H7 (cell line): ENCODE measurements around the gene COX6B1. TPM values are rescaled to one million over a fixed set of nuclear protein-coding genes. Genes with fewer than 3 reads are reported as not detected.
A peak's percentile ranks its signal among the peaks of the same experiment; 100 is the strongest.
"Not testable (repeated sequence)": the region's sequence is repeated elsewhere in the genome, so short reads cannot be mapped to it uniquely, and the experiment has no call there.

Experiments used
- DNase-seq: peaks from one replicate; pipeline ENCODE4 v3.0.0; 2012
- H3K27me3 ChIP-seq: 2 replicates; pipeline ENCODE4 v1.6.0; 2011; ENCODE audit warnings: mild to moderate bottlenecking, low read length; ENCODE audit not compliant: control insufficient read depth, insufficient read depth
- H3K36me3 ChIP-seq: replicated peaks from 2 replicates; pipeline ENCODE4 v1.5.1; 2011; ENCODE audit warnings: low read length; ENCODE audit not compliant: control insufficient read depth, insufficient read depth
- H3K4me3 ChIP-seq: 2 replicates; pipeline ENCODE4 v1.5.1; 2011; ENCODE audit warnings: low read depth, mild to moderate bottlenecking, control low read depth, low read length, moderate library complexity; ENCODE audit not compliant: insufficient read depth
- total RNA-seq: library from RNA; depleted of rRNA; stranded (reverse); fragments of >200 nt; shearing (Covaris generic); gene quantifications from 2 replicates; pipeline ENCODE4 v1.2.3, GENCODE V29; 2014

Gene COX6B1
- total RNA-seq, 1 experiment from 2014 or later, result 605 TPM

GRCh38 chr19:35643255-35644205, 4.6 kb upstream of the COX6B1 start:
- peak overlapping the region; percentile 60 for H3K4me3 ChIP-seq
- DNase-seq, result peak; percentile 98
- H3K36me3 ChIP-seq, result no peaks in the 10 kb centered on the region
- peaks cover 10% of the 10 kb centered on the region for H3K27me3 ChIP-seq

- H3K27me3 ChIP-seq, result peaks cover 10% of the 10 kb centered on the region
- DNase-seq, result peak; percentile 98
- H3K36me3 ChIP-seq, result no peaks in the 10 kb centered on the region
- peak overlapping the region; percentile 60 for H3K4me3 ChIP-seq
These were observed 3.7 kb upstream of the COX6B1 start for GRCh38 chr19:35644206-35644986.

- peaks cover 10% of the 10 kb centered on the region for H3K27me3 ChIP-seq
- H3K4me3 ChIP-seq, result peak overlapping the region; percentile 59
- no peaks in the 10 kb centered on the region for H3K36me3 ChIP-seq
- peak; percentile 94 for DNase-seq
These were observed 3.0 kb upstream of the COX6B1 start for GRCh38 chr19:35644987-35645679.

GRCh38 chr19:35645680-35646511, 2.2 kb upstream of the COX6B1 start:
- no peak overlapping the region for H3K4me3 ChIP-seq
- peaks cover 10% of the 10 kb centered on the region for H3K27me3 ChIP-seq
- peaks cover 1% of the 10 kb centered on the region; the same call in 1 of the 2 replicates for H3K36me3 ChIP-seq
- no peak for DNase-seq

GRCh38 chr19:35650581-35650980, 2.5 kb downstream of the COX6B1 start:
- Histone ChIP-seq H3K4me3 (no peak overlapping the region), H3K36me3 (peaks cover 15% of the 10 kb centered on the region), H3K27me3 (0 out of 2 replicates have a peak, but pooled peaks cover under 1% of the 10 kb centered on the region)
- no peak for DNase-seq

- not testable (repeated sequence) for H3K4me3 ChIP-seq, DNase-seq, H3K27me3 ChIP-seq
- H3K36me3 ChIP-seq, result peaks cover 31% of the 10 kb centered on the region
These were observed 6.7 kb downstream of the COX6B1 start for GRCh38 chr19:35654828-35655227.

GRCh38 chr19:35655600-35655999, 7.5 kb downstream of the COX6B1 start:
- peaks cover 33% of the 10 kb centered on the region for H3K36me3 ChIP-seq
- no peaks in the 10 kb centered on the region for H3K27me3 ChIP-seq
- DNase-seq, result no peak
- no peak overlapping the region for H3K4me3 ChIP-seq

GRCh38 chr19:35656700-35657099, 8.6 kb downstream of the COX6B1 start:
- Histone ChIP-seq H3K4me3 (no peak overlapping the region), H3K27me3 (no peaks in the 10 kb centered on the region), H3K36me3 (peaks cover 26% of the 10 kb centered on the region)
- DNase-seq, result no peak

- H3K27me3 ChIP-seq, result no peaks in the 10 kb centered on the region
- no peak for DNase-seq
- H3K36me3 ChIP-seq, result peaks cover 25% of the 10 kb centered on the region
- no peak overlapping the region for H3K4me3 ChIP-seq
These were observed 10.0 kb downstream of the COX6B1 start for GRCh38 chr19:35657904-35658700.

- no peaks in the 10 kb centered on the region for H3K27me3 ChIP-seq
- no peak overlapping the region for H3K4me3 ChIP-seq
- peaks cover 14% of the 10 kb centered on the region for H3K36me3 ChIP-seq
- no peak for DNase-seq
These were observed 13.8 kb downstream of the COX6B1 start for GRCh38 chr19:35661995-35662340.

- Histone ChIP-seq H3K27me3 (peaks cover 2% of the 10 kb centered on the region; the same call in 1 of the 2 replicates), H3K4me3 (no peak overlapping the region), H3K36me3 (peaks cover 6% of the 10 kb centered on the region)
- DNase-seq, result no peak
These were observed 15.9 kb downstream of the COX6B1 start for GRCh38 chr19:35663981-35664380.

- DNase-seq, result no peak
- Histone ChIP-seq H3K27me3 (peaks cover 2% of the 10 kb centered on the region; the same call in 1 of the 2 replicates), H3K36me3 (peaks cover 3% of the 10 kb centered on the region), H3K4me3 (no peak overlapping the region)
These were observed 17.0 kb downstream of the COX6B1 start for GRCh38 chr19:35665157-35665556.

GRCh38 chr19:35665604-35666003, 17.5 kb downstream of the COX6B1 start:
- peak; percentile 38 for DNase-seq
- H3K27me3 ChIP-seq, result peaks cover 2% of the 10 kb centered on the region; the same call in 1 of the 2 replicates
- H3K36me3 ChIP-seq, result peaks cover 3% of the 10 kb centered on the region
- H3K4me3 ChIP-seq, result no peak overlapping the region
